ENCODE measurements around the gene JAK1.

- TF ChIP-seq PHF8 (IDR thresholded peaks at IDR 0.05; ENCODE audit: borderline replicate concordance, low read depth), result no peak
- no peak for TF ChIP-seq ZNF302 (CRISPR knock-in tag; IDR thresholded peaks at IDR 0.05)
- no peak for TF ChIP-seq GATA3 (IDR thresholded peaks at IDR 0.05; ENCODE audit: borderline replicate concordance)
- no peak for TF ChIP-seq FOSL2 (IDR thresholded peaks at IDR 0.05)
- TF ChIP-seq FOSL2 (CRISPR knock-in tag; IDR thresholded peaks at IDR 0.05), result no peak
- no peak for TF ChIP-seq RFX5 (IDR thresholded peaks at IDR 0.05)
Observed at GRCh38 chr1:64851664-64852063, 114.7 kb downstream of the JAK1 start.
